Choroid plexus epithelial cell (primary cell): ENCODE data around the gene CSRNP2.

ENCODE experiments used
- DNase-seq: peaks from one replicate; pipeline ENCODE4 v3.0.0-alpha.2; 2010; ENCODE audit warnings: low read depth
- H3K4me3 ChIP-seq: 2 replicates; pipeline ENCODE4 v1.5.1; 2011; ENCODE audit warnings: low read depth, mild to moderate bottlenecking, control low read depth, low read length, moderate library complexity
- CTCF ChIP-seq: conservative IDR thresholded peaks from 2 replicates; pipeline ENCODE4 v1.5.1; 2011; ENCODE audit warnings: low read depth, mild to moderate bottlenecking, control low read depth, inconsistent platforms, low read length, moderate library complexity

The CSRNP2 gene

GRCh38 chr12:51083126-51083833, at the start of gene CSRNP2:
Gene CSRNP2 (minus strand): TSS chr12:51083596. CDS start chr12:51076561, 7,035 bp downstream.
- peak; percentile 98 for DNase-seq
- H3K4me3 ChIP-seq, result peak within 1 kb of the TSS; percentile 88
- TF ChIP-seq CTCF, result no peak

GRCh38 chr12:51132693-51133092, 49.3 kb upstream of the CSRNP2 start:
- DNase-seq, result peak; percentile 5
- TF ChIP-seq CTCF, result no peak
- no peak overlapping the region for H3K4me3 ChIP-seq

GRCh38 chr12:51131745-51132521, 48.5 kb upstream of the CSRNP2 start:
- DNase-seq, result no peak

GRCh38 chr12:51128919-51129318, 45.5 kb upstream of the CSRNP2 start:
- peak; percentile 52 for DNase-seq
- no peak for TF ChIP-seq CTCF
- H3K4me3 ChIP-seq, result no peak overlapping the region

More at GRCh38 chr12:51131745-51132521, 48.5 kb upstream of the CSRNP2 start:
- TF ChIP-seq CTCF, result no peak
- H3K4me3 ChIP-seq, result no peak overlapping the region

GRCh38 chr12:51127050-51127729, 43.8 kb upstream of the CSRNP2 start:
- DNase-seq, result peak; percentile 60
- no peak overlapping the region for H3K4me3 ChIP-seq
- no peak for TF ChIP-seq CTCF

- H3K4me3 ChIP-seq, result no peak overlapping the region
- TF ChIP-seq CTCF, result no peak
- no peak for DNase-seq
Measured at GRCh38 chr12:51126297-51126696, 42.9 kb upstream of the CSRNP2 start.
